Stimulated activated CD4-positive, alpha-beta T cell treated with anti-CD3 and anti-CD28 coated beads, Interleukin-2, amount 100 ng/mL, for 4 hours (primary cell): ENCODE results near the gene CITED4.
A peak's percentile ranks its signal among the peaks of the same experiment; 100 is the strongest.
"Not testable (repeated sequence)": the region's sequence is repeated elsewhere in the genome, so short reads cannot be mapped to it uniquely, and the experiment has no call there.

ENCODE experiments used
- DNase-seq: peaks from one replicate; pipeline ENCODE4 v3.0.0-alpha.2; 2020; ENCODE audit warnings: low read depth

CITED4 gene

GRCh38 chr1:40862008-40862863, at the start of gene CITED4:
Gene CITED4 (minus strand): TSS chr1:40862363. CDS start chr1:40862127, 236 bp downstream.
- DNase-seq: peak; percentile 92

DNA sequence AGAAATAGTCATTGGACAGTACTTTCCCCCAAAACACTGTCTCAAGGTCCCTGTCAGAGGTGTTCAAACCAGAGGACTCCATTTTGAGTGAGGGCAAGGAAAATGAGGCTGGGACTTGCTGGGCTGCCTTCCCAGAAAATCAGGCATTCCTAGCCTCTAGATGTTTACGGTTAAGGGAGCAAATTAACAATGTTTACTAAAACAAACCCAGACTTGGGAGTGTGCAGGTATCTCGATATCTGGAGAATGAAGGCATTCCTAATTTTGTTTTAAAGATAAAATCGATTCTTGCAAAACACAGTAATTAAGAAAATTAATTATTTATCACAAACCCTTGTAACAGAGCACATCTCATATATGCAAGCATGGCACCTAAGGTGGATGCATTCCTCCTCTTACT, 48.9 kb upstream of the CITED4 start:
- no peak for DNase-seq

DNA sequence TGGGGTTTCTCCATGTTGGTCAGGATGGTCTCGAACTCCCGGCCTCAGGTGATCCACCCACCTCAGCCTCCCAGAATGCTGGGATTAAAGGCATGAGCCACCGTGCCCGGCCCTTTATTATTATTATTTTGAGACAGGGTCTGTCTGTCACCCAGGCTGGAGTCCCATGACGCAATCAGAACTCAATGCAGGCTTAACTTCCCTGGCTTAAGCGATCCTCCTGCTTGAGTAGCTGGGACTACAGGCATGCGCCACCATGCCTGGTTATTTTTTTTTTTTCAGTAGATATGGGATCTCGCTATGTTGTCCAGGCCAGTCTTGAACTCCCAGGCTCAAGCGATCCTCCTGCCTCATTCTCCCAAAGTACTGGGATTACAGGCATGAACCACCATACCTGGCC, 47.1 kb upstream of the CITED4 start:
- DNase-seq: no peak

- no peak for DNase-seq
Observed at GRCh38 chr1:40908350-40908749, 46.2 kb upstream of the CITED4 start.

DNA sequence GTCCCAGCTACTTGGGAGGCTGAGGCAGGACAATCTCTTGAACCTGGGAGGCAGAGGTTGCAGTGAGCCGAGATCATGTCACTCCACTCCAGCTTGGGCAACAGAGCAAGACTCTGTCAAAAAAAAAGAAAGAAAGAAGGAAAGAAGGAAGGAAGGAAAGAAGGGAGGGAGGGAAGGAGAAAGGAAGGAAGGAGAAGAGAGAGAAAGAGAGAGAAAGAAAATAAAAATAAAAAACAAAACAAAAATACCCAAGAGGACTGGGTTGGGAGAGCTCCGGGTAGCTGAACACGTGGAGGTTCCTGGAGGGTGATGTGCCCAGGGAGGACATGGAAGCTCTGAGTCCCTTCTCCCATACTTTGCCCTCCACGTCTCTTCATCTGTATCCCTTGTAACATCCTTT, 45.7 kb upstream of the CITED4 start:
- DNase-seq: no peak

GRCh38 chr1:40906781-40907400, 44.7 kb upstream of the CITED4 start:
- no peak for DNase-seq

- no peak for DNase-seq
Observed at GRCh38 chr1:40905061-40905460, 42.9 kb upstream of the CITED4 start.

GRCh38 chr1:40903106-40903505, 40.9 kb upstream of the CITED4 start:
- DNase-seq: no peak

DNA sequence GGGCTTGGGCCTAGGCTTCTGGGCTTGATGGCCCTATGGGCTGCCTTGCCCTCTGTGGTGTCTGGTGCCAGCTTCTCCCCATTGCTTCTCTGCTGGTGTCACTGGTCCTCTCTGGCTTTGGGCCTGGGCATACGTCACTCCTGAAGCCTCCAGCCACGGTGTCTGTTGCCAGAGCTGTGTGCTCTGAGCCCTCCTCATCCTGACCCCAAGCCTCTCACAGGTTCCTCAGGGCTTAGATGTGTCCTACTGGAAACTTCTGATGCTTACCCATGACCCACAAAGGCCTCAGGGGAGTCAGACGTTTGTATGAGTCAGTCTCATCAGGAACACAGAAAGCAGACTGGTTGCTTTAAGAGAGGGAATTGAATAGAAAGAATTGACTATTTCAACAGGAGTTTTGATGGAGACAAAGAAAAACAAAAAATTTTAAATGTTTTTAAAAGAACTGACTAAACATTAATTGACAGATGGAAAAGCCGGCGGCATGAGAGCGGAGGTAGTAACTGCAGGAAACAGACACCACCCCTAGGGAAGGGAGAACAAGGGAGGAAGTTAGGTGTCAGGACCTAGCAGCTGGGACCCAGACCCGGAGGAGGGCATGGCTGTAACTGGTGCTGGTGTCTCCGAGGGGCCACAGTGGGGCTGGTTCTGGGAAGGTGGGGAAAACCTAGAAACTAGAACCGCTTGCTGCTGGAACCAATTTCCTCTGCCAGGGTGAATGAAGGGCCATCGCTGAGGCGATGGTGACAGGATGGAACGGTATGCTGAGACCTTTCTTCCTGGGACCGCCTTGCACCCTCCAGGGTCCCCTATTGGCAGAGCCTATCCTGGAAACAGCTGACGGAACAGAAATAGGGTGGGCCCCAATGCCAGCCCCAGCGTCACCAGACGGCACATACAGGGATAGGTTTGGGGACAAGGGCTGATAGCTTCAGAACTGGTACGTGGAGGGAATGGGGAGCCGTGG, 40.0 kb upstream of the CITED4 start:
- no peak for DNase-seq

DNA sequence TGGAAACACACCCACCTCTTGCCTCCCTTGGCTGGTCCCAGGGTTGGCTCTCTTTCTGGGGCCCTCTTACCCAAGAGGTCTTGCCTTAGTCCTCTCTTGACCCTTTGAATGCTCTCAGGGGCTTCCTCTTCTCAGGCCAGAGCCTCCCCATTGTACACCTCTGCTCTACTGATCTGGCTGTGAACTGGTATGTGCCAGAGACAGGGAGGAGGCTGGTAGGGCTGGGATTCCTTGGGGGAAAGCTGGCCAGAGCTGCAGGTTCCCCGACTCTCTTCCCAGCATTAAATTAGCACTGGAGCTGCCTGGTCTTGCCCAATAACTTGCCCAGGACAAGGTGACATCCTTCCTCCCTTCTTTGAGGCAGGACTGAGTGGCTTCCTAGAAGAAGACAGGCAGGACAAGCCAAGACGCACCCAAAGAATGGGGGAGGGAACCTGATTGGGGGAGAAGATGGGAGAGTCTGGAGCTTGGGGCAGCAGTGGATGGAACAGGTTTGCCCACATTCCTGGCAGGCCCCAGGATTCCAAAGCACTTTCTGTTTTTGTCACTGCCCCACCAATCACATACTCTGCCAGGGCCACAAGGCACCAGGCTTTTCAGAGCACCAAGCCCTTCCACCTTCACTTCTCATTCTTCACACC, 37.2 kb upstream of the CITED4 start:
- no peak for DNase-seq

GRCh38 chr1:40898431-40898901, 36.3 kb upstream of the CITED4 start:
- no peak for DNase-seq

- no peak for DNase-seq
Observed at GRCh38 chr1:40897513-40897912, 35.4 kb upstream of the CITED4 start.

DNA sequence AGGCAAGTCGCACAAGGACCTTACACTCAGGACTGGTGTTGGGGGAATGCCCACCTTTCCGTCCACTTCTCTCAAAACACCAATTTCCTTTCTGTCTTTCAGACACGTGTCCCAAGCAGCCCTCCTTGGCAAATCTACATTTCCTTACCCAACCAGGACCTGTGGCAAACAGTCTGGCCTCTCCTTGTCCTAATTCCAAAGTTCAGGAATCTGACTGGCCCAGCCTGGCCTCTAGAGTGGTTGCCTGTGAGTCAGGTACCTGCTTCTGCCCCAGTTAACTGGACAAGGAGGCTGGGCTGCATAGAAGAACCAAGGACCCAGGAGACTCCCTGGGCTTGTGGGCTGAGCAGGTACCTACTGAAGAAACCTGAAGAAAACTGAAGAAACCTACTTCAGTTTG, 34.3 kb upstream of the CITED4 start:
- DNase-seq: no peak

- peak; percentile 5 for DNase-seq
Observed at GRCh38 chr1:40895601-40896000, 33.4 kb upstream of the CITED4 start.

- DNase-seq: not testable (repeated sequence)
Observed at GRCh38 chr1:40894858-40895257, 32.7 kb upstream of the CITED4 start.

DNA sequence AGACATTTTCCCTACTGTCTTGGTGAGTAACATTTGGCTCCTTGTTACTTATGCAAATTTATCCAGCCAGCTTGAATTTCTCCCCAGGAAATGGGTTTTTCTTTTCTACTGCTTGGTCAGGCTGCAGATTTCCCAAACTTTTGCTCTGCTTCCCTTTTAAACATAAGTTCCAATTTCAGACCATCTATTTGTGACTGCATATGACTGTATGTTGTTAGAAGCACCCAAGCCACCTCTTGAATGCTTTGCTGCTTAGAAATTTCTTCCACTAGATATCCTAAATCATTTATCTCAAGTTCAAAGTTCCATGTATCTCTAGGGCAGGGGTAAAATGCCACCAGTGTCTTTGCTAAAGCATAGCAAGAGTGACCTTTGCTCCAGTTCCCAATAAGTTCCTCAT, 32.3 kb upstream of the CITED4 start:
- no peak for DNase-seq

DNA sequence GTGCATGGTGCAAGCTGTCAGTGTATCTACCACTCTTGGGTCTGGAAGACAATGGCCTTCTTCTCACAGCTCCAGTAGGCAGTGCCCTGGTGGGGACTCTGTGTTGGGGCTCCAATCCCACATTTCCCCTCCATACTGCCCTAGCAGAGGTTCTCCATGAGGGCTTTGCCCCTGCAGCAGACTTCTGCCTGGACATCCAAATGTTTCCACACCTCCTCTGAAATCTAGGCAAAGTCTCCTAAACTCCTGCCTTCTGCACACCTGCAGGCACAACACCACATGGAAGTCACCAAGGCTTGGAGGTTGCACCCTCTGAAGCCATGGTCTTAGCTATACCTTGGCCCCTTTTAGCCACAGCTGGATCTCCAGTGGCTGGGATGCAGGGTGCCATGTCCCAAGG, 31.8 kb upstream of the CITED4 start:
- DNase-seq: no peak

- DNase-seq: no peak
Observed at GRCh38 chr1:40892354-40892753, 30.2 kb upstream of the CITED4 start.

DNA sequence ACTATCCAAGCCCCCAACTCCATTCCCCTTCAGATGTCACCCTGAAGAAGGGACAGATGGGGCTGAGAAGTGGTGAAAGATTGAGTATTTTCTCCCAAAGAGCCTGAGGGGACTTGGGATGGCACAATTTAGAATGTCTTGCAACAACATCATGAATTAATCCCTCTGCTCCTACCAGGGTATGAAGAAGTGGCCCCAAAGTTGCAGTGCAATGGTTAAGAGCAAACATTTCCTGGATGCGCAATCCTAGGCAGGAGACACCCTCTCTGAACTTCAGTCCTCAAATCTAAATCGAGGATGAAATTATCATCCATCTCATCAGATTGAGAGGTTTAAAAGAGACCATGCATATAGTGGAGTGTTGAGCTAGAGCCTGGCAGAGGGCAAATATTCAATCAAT, 28.6 kb upstream of the CITED4 start:
- no peak for DNase-seq

GRCh38 chr1:40887652-40888051, 25.5 kb upstream of the CITED4 start:
- no peak for DNase-seq

DNA sequence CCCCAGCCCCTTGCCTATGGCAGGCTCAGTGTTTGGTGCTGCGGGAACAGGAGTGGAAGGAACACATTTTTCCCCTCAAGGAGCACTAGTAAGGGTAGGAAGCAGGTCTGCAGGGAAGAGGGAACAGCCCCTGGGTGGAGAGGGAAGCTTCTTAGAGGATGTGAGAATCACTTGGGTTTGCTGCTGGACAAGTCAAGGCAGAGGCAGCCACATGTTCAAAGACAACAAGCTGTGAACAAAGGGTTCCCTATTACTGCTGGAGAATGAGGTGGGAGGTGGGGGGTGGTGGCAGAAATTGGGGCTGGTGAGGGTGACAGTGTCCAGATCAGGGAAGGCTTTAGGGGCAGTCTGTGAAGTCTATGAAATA, 24.8 kb upstream of the CITED4 start:
- DNase-seq: no peak
